Mucosa of descending colon (tissue), 3 donors: ENCODE results near the gene FGF11. TPM values are rescaled to one million over a fixed set of nuclear protein-coding genes. Genes with fewer than 3 reads are reported as not detected.

Experiments used
- ATAC-seq: fragments of 200-7000 bp; cut with Tn5 transposase; one replicate; pipeline ENCODE4 v1.9.1; 2020; ENCODE audit warnings: mild to moderate bottlenecking, moderate library complexity
- DNase-seq, 3 donors: peaks; one replicate each; pipeline ENCODE4 v3.0.0-alpha.2; 2020
- H3K36me3 ChIP-seq: fragments of 200-600 bp; one replicate; pipeline ENCODE4 v1.8.0; 2021; ENCODE audit warnings: low read depth, mild to moderate bottlenecking
- H3K4me1 ChIP-seq: fragments of 200-600 bp; one replicate; pipeline ENCODE4 v1.8.0; 2021; ENCODE audit warnings: low read depth, mild to moderate bottlenecking
- H3K4me3 ChIP-seq: fragments of 200-600 bp; one replicate; pipeline ENCODE4 v1.8.0; 2021; ENCODE audit warnings: mild to moderate bottlenecking
- H3K9me3 ChIP-seq: fragments of 200-600 bp; one replicate; pipeline ENCODE4 v1.8.0; 2021; ENCODE audit warnings: mild to moderate bottlenecking
- intact Hi-C, 2 donors: fragments of 100-400 bp; cut with DNase I in 1 of 2; cut with micrococcal nuclease in 1 of 2; formaldehyde crosslinking; loops; one replicate each; pipeline versions ENCODE4 v1.11.0 to v1.11.1; 2022; cut with DNase I, micrococcal nuclease
- total RNA-seq, 3 donors: library from RNA; stranded (reverse); fragmentation: NEBNext Ultra II Directional in 2 of 3; extraction: Animal tissue kit (Norgen Biotek cat#: 25700) in 2 of 3; gene quantifications; one replicate each; pipeline versions ENCODE4 v1.2.1 to v1.2.4, GENCODE V29; 2021 to 2023
- TF ChIP-seq, protein P1 (sequence below): fragments of 200-600 bp; IDR thresholded peaks from one replicate; pipeline ENCODE4 v1.8.0; 2022; ENCODE audit warnings: antibody characterized with exemption, mild to moderate bottlenecking
- donor health status: DM: no; HTN: no; CAD: no; lungs with moderate emphysema.
- donor health status: DM: no; HTN: no; CAD: no.
- donor health status: DM: no; HTN: yes; CAD: no.

FGF11 gene
- total RNA-seq, 3 donors from 2014 or later = 1.4 to 3.0 (median 2.2) TPM

DNA sequence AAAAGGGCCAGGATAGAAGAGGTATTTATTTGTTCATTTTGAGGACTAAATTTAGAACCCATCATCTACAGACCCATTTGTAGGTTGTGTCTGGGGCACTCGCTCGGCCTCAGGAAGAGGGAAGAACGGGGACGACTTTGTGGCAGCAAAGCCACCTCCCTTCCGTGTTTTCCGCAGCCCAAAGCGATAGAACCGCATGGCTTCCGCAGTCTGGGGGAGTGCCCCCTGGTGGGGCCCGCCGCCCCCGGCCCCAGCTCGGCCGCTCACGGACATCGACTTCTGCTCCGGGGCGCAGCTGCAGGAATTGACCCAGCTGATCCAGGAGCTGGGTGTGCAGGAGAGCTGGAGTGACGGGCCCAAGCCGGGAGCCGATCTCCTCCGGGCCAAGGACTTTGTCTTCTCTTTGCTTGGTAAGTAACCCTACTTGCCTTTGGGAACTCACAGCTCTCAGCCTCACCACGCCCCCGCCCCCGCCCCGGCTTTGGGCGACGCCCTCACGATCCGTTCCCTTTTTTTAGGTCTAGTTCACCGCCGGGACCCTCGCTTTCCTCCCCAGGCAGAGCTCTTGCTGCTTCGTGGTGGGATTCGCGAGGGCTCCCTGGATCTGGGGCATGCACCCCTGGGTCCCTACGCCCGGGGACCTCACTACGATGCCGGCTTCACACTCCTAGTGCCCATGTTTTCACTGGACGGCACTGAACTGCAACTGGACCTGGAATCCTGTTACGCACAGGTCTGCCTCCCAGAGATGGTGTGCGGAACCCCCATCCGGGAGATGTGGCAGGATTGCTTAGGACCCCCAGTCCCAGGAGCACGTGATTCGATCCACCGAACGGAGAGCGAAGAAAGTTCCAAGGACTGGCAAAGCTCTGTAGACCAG, 3.4 kb upstream of the FGF11 start:
- H3K36me3 ChIP-seq = no peaks in the 10 kb centered on the region
- H3K4me3 ChIP-seq = peak overlapping the region; percentile 32
- ATAC-seq = peak; percentile 46
- TF ChIP-seq, protein P1, sequence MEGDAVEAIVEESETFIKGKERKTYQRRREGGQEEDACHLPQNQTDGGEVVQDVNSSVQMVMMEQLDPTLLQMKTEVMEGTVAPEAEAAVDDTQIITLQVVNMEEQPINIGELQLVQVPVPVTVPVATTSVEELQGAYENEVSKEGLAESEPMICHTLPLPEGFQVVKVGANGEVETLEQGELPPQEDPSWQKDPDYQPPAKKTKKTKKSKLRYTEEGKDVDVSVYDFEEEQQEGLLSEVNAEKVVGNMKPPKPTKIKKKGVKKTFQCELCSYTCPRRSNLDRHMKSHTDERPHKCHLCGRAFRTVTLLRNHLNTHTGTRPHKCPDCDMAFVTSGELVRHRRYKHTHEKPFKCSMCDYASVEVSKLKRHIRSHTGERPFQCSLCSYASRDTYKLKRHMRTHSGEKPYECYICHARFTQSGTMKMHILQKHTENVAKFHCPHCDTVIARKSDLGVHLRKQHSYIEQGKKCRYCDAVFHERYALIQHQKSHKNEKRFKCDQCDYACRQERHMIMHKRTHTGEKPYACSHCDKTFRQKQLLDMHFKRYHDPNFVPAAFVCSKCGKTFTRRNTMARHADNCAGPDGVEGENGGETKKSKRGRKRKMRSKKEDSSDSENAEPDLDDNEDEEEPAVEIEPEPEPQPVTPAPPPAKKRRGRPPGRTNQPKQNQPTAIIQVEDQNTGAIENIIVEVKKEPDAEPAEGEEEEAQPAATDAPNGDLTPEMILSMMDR = no peak
- intact Hi-C loops = loop anchor here in 1 of 2 donors (2.0 kb wide), 1 partner anchor 125 kb away; the partner anchor contains the start of gene SENP3
- DNase-seq = peak; percentile 71 to 83 (median 78)
- H3K9me3 ChIP-seq = no peaks in the 10 kb centered on the region
- peaks cover 26% of the 10 kb centered on the region for H3K4me1 ChIP-seq

DNA sequence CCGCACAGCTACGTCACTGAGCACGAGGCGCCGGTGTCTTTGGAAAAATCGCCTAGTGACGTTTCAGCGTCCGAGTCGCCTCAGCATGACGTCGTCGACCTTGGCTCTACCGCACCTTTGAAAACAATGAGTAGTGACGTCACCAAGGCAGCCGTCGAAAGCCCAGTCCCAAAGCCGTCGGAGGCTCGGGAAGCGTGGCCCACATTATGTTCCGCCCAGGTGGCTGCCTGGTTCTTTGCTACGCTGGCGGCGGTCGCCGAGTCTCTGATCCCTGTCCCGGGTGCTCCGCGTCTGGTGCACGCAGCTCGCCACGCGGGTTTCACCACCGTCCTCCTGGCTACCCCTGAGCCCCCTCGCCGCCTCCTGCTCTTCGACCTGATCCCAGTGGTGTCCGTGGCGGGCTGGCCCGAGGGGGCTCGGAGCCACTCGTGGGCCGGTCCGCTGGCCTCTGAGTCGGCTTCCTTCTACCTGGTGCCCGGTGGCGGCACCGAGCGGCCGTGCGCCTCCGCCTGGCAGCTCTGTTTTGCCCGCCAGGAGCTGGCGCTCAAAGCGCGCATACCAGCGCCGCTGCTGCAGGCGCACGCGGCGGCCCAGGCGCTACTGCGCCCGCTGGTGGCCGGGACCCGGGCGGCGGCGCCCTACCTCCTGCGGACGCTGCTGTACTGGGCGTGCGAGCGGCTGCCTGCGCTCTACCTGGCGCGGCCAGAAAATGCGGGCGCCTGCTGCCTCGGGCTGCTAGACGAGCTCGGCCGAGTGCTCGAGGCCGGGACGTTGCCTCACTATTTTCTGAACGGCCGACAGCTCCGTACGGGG, 2.5 kb upstream of the FGF11 start:
- TF ChIP-seq, protein P1 = peak; percentile 80
- ATAC-seq = peak; percentile 84
- intact Hi-C loops = no loop called here
- Histone ChIP-seq H3K4me3 (peak overlapping the region; percentile 3), H3K4me1 (peaks cover 26% of the 10 kb centered on the region), H3K9me3 (no peaks in the 10 kb centered on the region), H3K36me3 (no peaks in the 10 kb centered on the region)
- DNase-seq = peak; percentile 87 to 91 (median 90)

DNA sequence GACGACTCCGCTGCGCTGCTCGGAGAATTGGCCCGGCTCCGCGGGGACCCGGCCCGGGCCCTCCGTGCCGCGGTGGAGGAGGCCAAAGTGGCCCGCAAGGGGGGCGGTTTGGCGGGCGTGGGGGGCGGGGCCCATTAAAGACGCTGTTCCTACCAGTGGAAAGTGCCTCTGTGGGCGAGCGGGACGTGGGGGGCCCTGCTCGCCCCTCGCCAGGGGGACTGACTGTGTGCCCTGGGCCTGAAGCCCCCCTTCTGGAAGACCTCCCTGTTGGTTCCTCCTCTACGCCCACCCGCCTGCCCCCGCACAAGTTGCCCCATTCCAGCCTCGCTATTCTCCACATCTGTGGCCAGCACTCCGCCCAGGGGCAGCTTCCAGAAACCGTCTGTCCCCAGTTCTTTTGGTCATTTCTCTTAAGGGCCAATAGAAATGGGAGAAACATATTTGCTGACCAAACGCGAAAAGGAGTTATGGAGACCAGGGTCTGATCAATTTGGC, 1.9 kb upstream of the FGF11 start:
- TF ChIP-seq, protein P1 = no peak
- no peaks in the 10 kb centered on the region for H3K36me3 ChIP-seq
- intact Hi-C loops = no loop called here
- no peak for ATAC-seq
- DNase-seq = no peak
- no peaks in the 10 kb centered on the region for H3K9me3 ChIP-seq
- H3K4me3 ChIP-seq = no peak overlapping the region
- H3K4me1 ChIP-seq = peaks cover 26% of the 10 kb centered on the region

DNA sequence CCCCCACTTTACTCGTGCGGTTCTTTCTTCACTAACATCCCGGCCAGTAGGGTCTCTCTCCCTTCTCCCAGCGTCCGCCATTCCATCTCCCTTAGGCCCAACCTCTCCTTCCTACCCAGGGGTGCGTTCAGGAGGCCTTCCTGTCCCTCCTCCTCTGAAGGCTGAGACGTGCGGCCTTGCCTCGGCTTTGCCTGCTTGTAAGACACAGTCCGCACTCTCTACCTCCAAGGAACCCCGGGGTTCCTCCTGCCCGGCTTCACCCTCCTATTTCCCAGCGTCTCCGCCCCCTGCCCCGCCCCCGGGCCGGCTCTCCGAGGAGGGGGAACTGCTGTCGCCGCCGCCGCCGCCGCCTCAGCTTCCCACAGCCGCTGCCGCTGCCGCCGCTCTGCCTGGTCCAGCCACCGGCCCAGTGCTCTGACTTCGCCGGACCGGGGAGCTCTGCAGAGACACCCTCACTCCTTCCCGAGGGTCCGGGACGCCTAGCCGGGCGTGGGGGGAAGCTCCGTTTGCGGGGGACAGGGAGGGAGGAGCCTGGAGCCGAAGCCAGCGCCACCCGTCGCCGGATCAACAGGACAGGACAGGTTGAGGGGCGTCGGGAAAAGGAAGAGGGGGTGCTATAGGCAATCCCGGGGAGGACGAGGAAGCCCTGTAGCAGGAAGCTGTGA, 1.2 kb upstream of the FGF11 start:
- no peak overlapping the region for H3K4me3 ChIP-seq
- TF ChIP-seq, protein P1 = no peak
- peaks cover 26% of the 10 kb centered on the region for H3K4me1 ChIP-seq
- no peaks in the 10 kb centered on the region for H3K9me3 ChIP-seq
- ATAC-seq = no peak
- H3K36me3 ChIP-seq = no peaks in the 10 kb centered on the region
- intact Hi-C loops = no loop called here
- peak; percentile 60 to 80 (median 75) for DNase-seq
